ENCODE results near the gene VWC2L. TPM values are rescaled to one million over a fixed set of nuclear protein-coding genes. Genes with fewer than 3 reads are reported as not detected.

VWC2L gene
- total and polyA plus RNA-seq, 2 experiments from 2014 or later = not detected

DNA sequence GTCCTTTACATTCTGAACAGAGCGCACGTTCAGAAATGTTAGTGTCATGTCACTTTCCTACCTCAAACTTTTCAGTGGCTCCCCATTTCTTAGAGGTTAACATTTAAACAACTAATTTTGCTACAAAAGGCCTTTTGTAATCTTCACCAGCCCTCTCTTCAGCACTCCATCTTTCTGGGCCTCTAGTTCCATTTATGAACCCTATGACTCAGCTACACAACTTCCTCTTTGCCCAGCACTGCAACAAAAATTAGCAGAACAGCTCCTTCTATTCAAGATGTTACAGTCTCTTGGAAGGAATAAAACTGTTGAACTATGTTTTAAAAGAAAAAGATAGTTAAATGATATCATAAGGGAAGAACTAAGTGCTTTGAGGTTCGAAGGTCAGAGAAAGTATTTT is 139.9 kb downstream of the VWC2L start:
- H3K27me3 Mint-ChIP-seq (ENCODE audit: insufficient read depth, low read depth, poor library complexity) = no peaks in the 10 kb centered on the region
- DNase-seq (ENCODE audit: low spot score) = no peak
- Histone ChIP-seq H3K4me2 (no peak overlapping the region), H3K79me2 (replicated peaks; ENCODE audit: insufficient read depth) (no peaks in the 10 kb centered on the region), H2AFZ (no peak overlapping the region), H3K4me3 (no peak overlapping the region), H3K4me1 (ENCODE audit: insufficient read depth) (no peaks in the 10 kb centered on the region), H3K36me3 (ENCODE audit: insufficient read depth) (no peaks in the 10 kb centered on the region), H3F3A (replicated peaks; ENCODE audit: low read depth) (no peaks in the 10 kb centered on the region), H4K20me1 (replicated peaks; ENCODE audit: insufficient read depth) (no peaks in the 10 kb centered on the region), H3K27ac (ENCODE audit: low read depth) (no peak overlapping the region), H3K9me2 (ENCODE audit: insufficient read depth) (0 out of 2 replicates have a peak, but pooled peaks cover 3% of the 10 kb centered on the region), H3K27me3 (ENCODE audit: insufficient read depth) (no peaks in the 10 kb centered on the region)
- H3K4me1 Mint-ChIP-seq = no peaks in the 10 kb centered on the region
- H3K27ac Mint-ChIP-seq = no peak overlapping the region
- no peaks in the 10 kb centered on the region for H3K36me3 Mint-ChIP-seq (ENCODE audit: low read depth)
- TF ChIP-seq, protein P1, sequence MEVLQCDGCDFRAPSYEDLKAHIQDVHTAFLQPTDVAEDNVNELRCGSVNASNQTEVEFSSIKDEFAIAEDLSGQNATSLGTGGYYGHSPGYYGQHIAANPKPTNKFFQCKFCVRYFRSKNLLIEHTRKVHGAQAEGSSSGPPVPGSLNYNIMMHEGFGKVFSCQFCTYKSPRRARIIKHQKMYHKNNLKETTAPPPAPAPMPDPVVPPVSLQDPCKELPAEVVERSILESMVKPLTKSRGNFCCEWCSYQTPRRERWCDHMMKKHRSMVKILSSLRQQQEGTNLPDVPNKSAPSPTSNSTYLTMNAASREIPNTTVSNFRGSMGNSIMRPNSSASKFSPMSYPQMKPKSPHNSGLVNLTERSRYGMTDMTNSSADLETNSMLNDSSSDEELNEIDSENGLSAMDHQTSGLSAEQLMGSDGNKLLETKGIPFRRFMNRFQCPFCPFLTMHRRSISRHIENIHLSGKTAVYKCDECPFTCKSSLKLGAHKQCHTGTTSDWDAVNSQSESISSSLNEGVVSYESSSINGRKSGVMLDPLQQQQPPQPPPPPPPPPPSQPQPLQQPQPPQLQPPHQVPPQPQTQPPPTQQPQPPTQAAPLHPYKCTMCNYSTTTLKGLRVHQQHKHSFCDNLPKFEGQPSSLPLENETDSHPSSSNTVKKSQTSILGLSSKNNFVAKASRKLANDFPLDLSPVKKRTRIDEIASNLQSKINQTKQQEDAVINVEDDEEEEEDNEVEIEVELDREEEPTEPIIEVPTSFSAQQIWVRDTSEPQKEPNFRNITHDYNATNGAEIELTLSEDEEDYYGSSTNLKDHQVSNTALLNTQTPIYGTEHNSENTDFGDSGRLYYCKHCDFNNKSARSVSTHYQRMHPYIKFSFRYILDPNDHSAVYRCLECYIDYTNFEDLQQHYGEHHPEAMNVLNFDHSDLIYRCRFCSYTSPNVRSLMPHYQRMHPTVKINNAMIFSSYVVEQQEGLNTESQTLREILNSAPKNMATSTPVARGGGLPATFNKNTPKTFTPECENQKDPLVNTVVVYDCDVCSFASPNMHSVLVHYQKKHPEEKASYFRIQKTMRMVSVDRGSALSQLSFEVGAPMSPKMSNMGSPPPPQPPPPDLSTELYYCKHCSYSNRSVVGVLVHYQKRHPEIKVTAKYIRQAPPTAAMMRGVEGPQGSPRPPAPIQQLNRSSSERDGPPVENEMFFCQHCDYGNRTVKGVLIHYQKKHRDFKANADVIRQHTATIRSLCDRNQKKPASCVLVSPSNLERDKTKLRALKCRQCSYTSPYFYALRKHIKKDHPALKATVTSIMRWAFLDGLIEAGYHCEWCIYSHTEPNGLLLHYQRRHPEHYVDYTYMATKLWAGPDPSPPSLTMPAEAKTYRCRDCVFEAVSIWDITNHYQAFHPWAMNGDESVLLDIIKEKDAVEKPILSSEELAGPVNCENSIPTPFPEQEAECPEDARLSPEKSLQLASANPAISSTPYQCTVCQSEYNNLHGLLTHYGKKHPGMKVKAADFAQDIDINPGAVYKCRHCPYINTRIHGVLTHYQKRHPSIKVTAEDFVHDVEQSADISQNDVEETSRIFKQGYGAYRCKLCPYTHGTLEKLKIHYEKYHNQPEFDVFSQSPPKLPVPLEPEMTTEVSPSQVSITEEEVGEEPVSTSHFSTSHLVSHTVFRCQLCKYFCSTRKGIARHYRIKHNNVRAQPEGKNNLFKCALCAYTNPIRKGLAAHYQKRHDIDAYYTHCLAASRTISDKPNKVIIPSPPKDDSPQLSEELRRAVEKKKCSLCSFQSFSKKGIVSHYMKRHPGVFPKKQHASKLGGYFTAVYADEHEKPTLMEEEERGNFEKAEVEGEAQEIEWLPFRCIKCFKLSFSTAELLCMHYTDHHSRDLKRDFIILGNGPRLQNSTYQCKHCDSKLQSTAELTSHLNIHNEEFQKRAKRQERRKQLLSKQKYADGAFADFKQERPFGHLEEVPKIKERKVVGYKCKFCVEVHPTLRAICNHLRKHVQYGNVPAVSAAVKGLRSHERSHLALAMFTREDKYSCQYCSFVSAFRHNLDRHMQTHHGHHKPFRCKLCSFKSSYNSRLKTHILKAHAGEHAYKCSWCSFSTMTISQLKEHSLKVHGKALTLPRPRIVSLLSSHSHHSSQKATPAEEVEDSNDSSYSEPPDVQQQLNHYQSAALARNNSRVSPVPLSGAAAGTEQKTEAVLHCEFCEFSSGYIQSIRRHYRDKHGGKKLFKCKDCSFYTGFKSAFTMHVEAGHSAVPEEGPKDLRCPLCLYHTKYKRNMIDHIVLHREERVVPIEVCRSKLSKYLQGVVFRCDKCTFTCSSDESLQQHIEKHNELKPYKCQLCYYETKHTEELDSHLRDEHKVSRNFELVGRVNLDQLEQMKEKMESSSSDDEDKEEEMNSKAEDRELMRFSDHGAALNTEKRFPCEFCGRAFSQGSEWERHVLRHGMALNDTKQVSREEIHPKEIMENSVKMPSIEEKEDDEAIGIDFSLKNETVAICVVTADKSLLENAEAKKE (CRISPR knock-in tag; IDR thresholded peaks at IDR 0.05) = no peak
- TF ChIP-seq EZH2 (IDR thresholded peaks at IDR 0.05; ENCODE audit: low read depth, unreplicated experiment) (no peak), NANOG (IDR thresholded peaks at IDR 0.05; ENCODE audit: borderline replicate concordance) (no peak), ETS1 (IDR thresholded peaks at IDR 0.05) (no peak), REST (IDR thresholded peaks at IDR 0.05; ENCODE audit: unreplicated experiment) (no peak), JUNB (IDR thresholded peaks at IDR 0.05; ENCODE audit: unreplicated experiment) (no peak), EZH2phosphoT487 (IDR thresholded peaks at IDR 0.05; ENCODE audit: unreplicated experiment) (no peak), POLR2AphosphoS5 (IDR thresholded peaks at IDR 0.05; ENCODE audit: low read depth) (no peak), CREB1 (CRISPR knock-in tag; IDR thresholded peaks at IDR 0.05; ENCODE audit: low read depth) (no peak)
- no peak overlapping the region for H3K4me3 Mint-ChIP-seq
- no peak for ATAC-seq
- no peaks in the 10 kb centered on the region for H3K9me3 Mint-ChIP-seq

Measured in GM23338 (cell line).